Hepatocyte (in vitro differentiated cells): ENCODE data around the gene PTPN13. TPM values are rescaled to one million over a fixed set of nuclear protein-coding genes. Genes with fewer than 3 reads are reported as not detected.
A peak's percentile ranks its signal among the peaks of the same experiment; 100 is the strongest.

Source experiments
- DNase-seq: peaks from one replicate; pipeline ENCODE4 v3.0.0-alpha.2; 2016; ENCODE audit warnings: low spot score
- H2AFZ ChIP-seq: fragments of 200-600 bp; sonication (generic); 2 replicates; pipeline ENCODE4 v1.6.0; 2016; ENCODE audit warnings: antibody characterized with exemption, mild to moderate bottlenecking
- H3K27ac ChIP-seq: fragments of 200-600 bp; sonication (generic); 2 replicates; pipeline ENCODE4 v1.5.1; 2016; ENCODE audit warnings: mild to moderate bottlenecking
- H3K27me3 ChIP-seq: fragments of 200-600 bp; sonication (generic); 2 replicates; pipeline ENCODE4 v1.6.1; 2016
- H3K36me3 ChIP-seq: fragments of 200-600 bp; sonication (generic); replicated peaks from 2 replicates; pipeline ENCODE4 v1.5.1; 2016; ENCODE audit warnings: low read depth; ENCODE audit not compliant: insufficient read depth
- H3K4me1 ChIP-seq: fragments of 200-600 bp; sonication (generic); 2 replicates; pipeline ENCODE4 v1.5.1; 2016; ENCODE audit warnings: mild to moderate bottlenecking, moderate library complexity; ENCODE audit not compliant: insufficient read depth
- H3K4me2 ChIP-seq: fragments of 200-600 bp; sonication (generic); 2 replicates; pipeline ENCODE4 v1.6.0; 2016
- H3K4me3 ChIP-seq: fragments of 200-600 bp; sonication (generic); 2 replicates; pipeline ENCODE4 v1.5.1; 2016; ENCODE audit warnings: mild to moderate bottlenecking
- H3K79me2 ChIP-seq: fragments of 200-600 bp; sonication (generic); 2 replicates; pipeline ENCODE4 v1.6.0; 2017; ENCODE audit warnings: mild to moderate bottlenecking
- H3K9me2 ChIP-seq: fragments of 200-600 bp; sonication (generic); replicated peaks from 2 replicates; pipeline ENCODE4 v1.6.0; 2017; ENCODE audit warnings: mild to moderate bottlenecking; ENCODE audit not compliant: insufficient read depth
- H3K9me3 ChIP-seq: fragments of 200-600 bp; sonication (generic); 2 replicates; pipeline ENCODE4 v1.5.1; 2016; ENCODE audit warnings: low read depth, mild to moderate bottlenecking
- H4K20me1 ChIP-seq: fragments of 200-600 bp; sonication (generic); 2 replicates; pipeline ENCODE4 v1.6.0; 2016; ENCODE audit warnings: mild to moderate bottlenecking; ENCODE audit not compliant: insufficient read depth, poor library complexity, severe bottlenecking
- CTCF ChIP-seq: fragments of 200-600 bp; sonication (generic); IDR thresholded peaks from 2 replicates; pipeline ENCODE4 v1.5.1; 2016; ENCODE audit warnings: antibody characterized with exemption, mild to moderate bottlenecking; ENCODE audit not compliant: poor library complexity
- EZH2 ChIP-seq: fragments of 200-600 bp; sonication (generic); IDR thresholded peaks from 2 replicates; pipeline ENCODE4 v1.6.1; 2016; ENCODE audit warnings: antibody characterized with exemption, mild to moderate bottlenecking, borderline replicate concordance
- EZH2phosphoT487 ChIP-seq: fragments of 200-600 bp; sonication (generic); IDR thresholded peaks from one replicate; pipeline ENCODE4 v1.6.1; 2018; ENCODE audit warnings: antibody characterized with exemption, mild to moderate bottlenecking, low read depth, moderate library complexity; ENCODE audit not compliant: unreplicated experiment, severe bottlenecking
- WGBS: methylation state at CpG from one replicate; pipeline ENCODE4 v1.1.6; 2016; ENCODE audit warnings: low lambda C conversion rate; ENCODE audit errors: missing lambda C conversion rate; 5-methylcytosine and 5-hydroxymethylcytosine counted together
- polyA plus RNA-seq: library from polyadenylated mRNA; unstranded; fragments of >200 nt; fragmentation: Nextera tagmentation; extraction: Ambion mirVana; gene quantifications from 2 replicates; pipeline ENCODE4 v1.2.1, GENCODE V29; 2016
- total RNA-seq: library from RNA; depleted of rRNA; stranded (reverse); fragments of >200 nt; gene quantifications from 2 replicates; pipeline ENCODE4 v1.2.3, GENCODE V29; 2014

PTPN13 gene
- total and polyA plus RNA-seq, 2 experiments from 2014 or later, result 12.6 to 52.8 TPM

GRCh38 chr4:86558258-86558657 lies 35.9 kb upstream of the PTPN13 start:
- Histone ChIP-seq H3K9me3 (no peaks in the 10 kb centered on the region), H4K20me1 (no peaks in the 10 kb centered on the region), H3K27me3 (no peaks in the 10 kb centered on the region), H3K36me3 (no peaks in the 10 kb centered on the region), H3K79me2 (no peaks in the 10 kb centered on the region), H3K4me2 (no peak overlapping the region), H3K27ac (no peak overlapping the region), H3K4me1 (peaks cover 11% of the 10 kb centered on the region), H2AFZ (no peak overlapping the region), H3K4me3 (no peak overlapping the region), H3K9me2 (no peaks in the 10 kb centered on the region)
- 91% methylated on average over 5 of the region's 5 CpGs for WGBS
- TF ChIP-seq EZH2 (no peak), EZH2phosphoT487 (no peak), CTCF (no peak)
- DNase-seq, result no peak

GRCh38 chr4:86558797-86559196 lies 35.3 kb upstream of the PTPN13 start:
- TF ChIP-seq CTCF, result no peak
- TF ChIP-seq EZH2phosphoT487, result no peak
- TF ChIP-seq EZH2, result no peak
- Histone ChIP-seq H3K27ac (no peak overlapping the region), H3K9me3 (no peaks in the 10 kb centered on the region), H3K4me2 (no peak overlapping the region), H3K9me2 (no peaks in the 10 kb centered on the region), H3K27me3 (no peaks in the 10 kb centered on the region), H4K20me1 (no peaks in the 10 kb centered on the region), H3K4me1 (peaks cover 11% of the 10 kb centered on the region), H3K79me2 (no peaks in the 10 kb centered on the region), H2AFZ (no peak overlapping the region), H3K36me3 (no peaks in the 10 kb centered on the region), H3K4me3 (no peak overlapping the region)
- DNase-seq, result no peak
- 77% methylated on average over 1 of the region's 1 CpG for WGBS

GRCh38 chr4:86560447-86560846 lies 33.7 kb upstream of the PTPN13 start:
- WGBS, result 44% methylated on average over 2 of the region's 2 CpGs
- Histone ChIP-seq H3K27ac (no peak overlapping the region), H3K27me3 (no peaks in the 10 kb centered on the region), H3K9me2 (no peaks in the 10 kb centered on the region), H3K4me1 (peaks cover 19% of the 10 kb centered on the region), H3K9me3 (no peaks in the 10 kb centered on the region), H2AFZ (no peak overlapping the region), H3K4me2 (peak overlapping the region; percentile 26), H3K4me3 (no peak overlapping the region), H3K79me2 (no peaks in the 10 kb centered on the region), H3K36me3 (no peaks in the 10 kb centered on the region), H4K20me1 (no peaks in the 10 kb centered on the region)
- DNase-seq, result peak; percentile 13
- TF ChIP-seq EZH2, result no peak
- no peak for TF ChIP-seq EZH2phosphoT487
- TF ChIP-seq CTCF, result no peak

GRCh38 chr4:86561256-86561655 lies 32.9 kb upstream of the PTPN13 start:
- WGBS, result 96% methylated on average over 1 of the region's 1 CpG
- no peak for DNase-seq
- Histone ChIP-seq H4K20me1 (no peaks in the 10 kb centered on the region), H3K27me3 (no peaks in the 10 kb centered on the region), H3K79me2 (no peaks in the 10 kb centered on the region), H3K4me1 (peaks cover 19% of the 10 kb centered on the region), H3K4me3 (no peak overlapping the region), H3K27ac (no peak overlapping the region), H3K4me2 (no peak overlapping the region), H3K9me3 (no peaks in the 10 kb centered on the region), H3K9me2 (no peaks in the 10 kb centered on the region), H3K36me3 (no peaks in the 10 kb centered on the region), H2AFZ (no peak overlapping the region)
- TF ChIP-seq EZH2 (no peak), CTCF (no peak), EZH2phosphoT487 (no peak)
